Activated naive CD4-positive, alpha-beta T cell treated with anti-CD3 and anti-CD28 coated beads, Interleukin-2, amount 50 U/mL, for 16 hours (primary cell): ENCODE results near the gene PDE1A.

Experiments used
- DNase-seq: peaks from one replicate; pipeline ENCODE4 v3.0.0-alpha.2; 2020

PDE1A gene

DNA sequence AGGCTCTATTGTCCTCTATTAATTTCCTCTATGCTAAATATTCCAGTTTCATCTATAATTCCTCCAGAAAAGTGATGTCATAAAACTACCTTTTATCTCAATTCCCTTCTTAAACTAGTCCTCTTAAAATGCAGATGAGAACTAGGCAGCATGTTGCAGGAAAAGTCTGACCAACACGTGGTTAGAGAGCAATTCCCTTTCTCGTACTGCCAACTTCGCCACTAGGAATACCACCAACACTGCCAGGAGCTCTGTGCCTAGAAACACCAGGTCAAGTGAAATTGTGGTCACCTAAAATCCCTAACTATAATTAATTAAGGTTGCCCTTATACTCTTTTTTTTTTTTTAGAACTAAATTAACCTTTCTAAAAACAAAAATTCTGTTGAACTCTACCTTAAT is 313.5 kb downstream of the PDE1A start:
- no peak for DNase-seq

DNA sequence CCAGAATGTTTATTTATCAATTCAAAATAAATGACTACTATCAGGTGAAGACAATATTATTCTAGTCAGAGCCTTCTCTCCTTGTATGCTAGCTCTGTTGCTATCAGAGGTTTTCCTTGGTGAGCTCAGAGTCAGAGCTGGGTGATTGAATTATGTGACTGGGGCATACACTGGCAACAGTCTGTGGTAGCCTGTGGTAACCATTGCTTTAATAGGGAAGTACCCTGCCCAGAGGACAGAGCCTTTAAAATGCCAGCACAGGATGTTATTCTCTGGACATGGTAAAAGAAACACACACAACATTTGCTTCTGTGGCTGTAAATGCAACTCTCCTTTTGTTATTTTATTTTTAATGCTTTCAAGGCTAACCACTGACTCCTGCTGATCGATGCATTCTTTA is 316.5 kb downstream of the PDE1A start:
- DNase-seq = no peak

DNA sequence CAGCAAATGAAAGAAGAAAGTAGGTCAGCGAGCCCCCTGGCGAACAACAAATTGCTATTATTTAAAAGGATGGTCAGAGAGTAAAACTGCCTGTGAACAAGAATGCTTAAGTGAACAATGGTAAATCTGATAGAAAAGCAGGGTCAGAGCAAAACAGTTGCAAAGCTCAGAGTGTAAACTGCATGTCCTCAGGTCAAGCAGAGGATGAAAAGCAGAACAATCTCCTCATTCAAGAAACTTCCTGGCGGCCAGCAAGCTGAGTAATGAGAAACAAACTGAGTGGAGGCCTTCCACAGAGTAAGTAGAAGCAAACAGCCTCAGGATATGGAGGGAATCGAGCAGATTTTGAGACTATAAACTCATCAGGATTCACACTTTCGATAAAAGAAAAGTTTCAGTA is 323.3 kb downstream of the PDE1A start:
- DNase-seq = no peak

DNA sequence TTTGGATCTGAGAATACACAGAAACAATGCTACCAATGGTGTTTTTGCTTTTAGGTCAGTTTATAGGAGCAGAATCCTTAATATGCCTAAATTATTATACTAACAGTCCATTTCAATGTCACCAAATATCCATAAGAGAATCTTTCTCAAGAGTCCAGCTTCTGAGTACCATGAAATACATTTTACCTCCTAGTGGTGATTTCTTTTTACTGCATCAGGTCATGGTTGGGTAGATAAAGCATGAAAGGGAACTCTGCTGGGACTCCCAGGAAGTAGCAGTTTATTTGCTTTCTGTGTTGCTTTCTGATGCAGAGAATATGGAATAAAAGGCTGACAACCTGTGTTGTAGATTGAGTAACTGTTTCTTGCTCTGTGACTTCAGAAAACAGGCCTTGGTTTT is 325.6 kb downstream of the PDE1A start:
- DNase-seq = no peak

DNA sequence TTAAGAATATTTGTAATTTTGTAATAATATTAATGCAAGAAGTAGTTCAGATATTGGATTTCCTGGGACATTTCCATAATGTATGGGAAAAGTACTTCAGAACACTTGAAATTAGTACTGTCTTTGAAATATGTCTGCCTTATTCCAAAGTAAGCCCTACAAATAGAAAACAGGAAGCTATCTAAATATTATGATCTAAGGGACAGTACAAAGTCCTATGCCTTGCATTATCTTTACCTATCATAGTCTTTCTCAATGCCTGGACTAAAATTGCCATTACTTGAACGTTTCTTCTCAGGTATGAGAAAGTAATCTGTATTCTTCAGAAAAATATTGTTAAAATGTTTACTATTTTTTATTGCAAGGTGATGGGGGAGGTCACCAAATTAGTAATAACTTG is 328.2 kb downstream of the PDE1A start:
- DNase-seq = no peak

DNA sequence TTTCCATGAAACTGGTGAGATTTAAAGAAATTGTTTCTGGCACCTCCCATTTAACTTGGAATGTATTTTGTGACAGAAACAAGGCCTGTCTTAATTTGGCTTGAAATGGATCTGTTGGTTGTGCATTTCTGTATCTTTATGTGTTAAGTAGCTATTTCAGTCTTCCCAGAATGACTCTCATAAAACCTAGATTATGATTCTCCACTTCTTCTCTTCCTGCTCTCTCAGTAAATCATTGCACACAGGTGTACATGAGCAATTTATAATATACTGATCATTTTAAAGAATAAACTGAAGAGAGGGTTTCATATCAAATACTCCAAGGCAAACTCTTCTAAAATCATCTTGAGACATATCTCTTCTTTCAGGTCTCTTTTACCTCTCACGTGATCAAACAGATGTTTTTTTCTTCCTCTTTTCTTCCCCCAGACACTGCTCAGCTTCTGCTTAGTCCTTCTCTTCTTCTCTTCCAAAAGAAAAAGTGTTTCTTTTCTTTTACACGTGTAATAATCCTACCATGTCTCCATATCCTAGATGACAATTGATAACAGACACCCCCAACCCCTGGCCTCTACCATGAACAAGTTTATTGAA is 329.2 kb downstream of the PDE1A start:
- DNase-seq = no peak

DNA sequence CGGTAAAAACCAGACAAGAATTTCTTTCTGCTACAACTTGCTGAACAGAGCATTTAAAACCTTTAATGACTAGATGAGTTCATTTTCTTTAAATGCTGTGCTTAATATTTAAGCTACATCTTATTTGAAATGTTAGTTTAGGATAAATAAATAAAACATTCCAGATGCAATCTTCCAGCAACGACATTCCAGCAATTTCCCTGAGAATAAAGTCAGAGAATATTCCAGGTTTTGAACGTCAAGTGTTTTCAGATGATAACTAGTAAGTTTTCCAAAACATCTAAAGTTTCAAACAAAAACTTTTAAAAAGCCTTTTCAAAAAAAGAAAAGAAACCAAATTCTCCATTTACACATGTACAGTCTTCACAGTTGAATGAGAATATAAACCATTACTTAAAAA is 336.4 kb downstream of the PDE1A start:
- no peak for DNase-seq
